HepG2 (cell line): Measurements from ENCODE around the gene TET2.

ENCODE experiments used
- ADNP ChIP-seq: sonication (generic); formaldehyde crosslinking; IDR thresholded peaks from 2 replicates; pipeline ENCODE4 v1.4.0; 2020; ENCODE audit warnings: missing genetic modification reagents
- CREB1 ChIP-seq, 2 experiments: fragments of 450-650 bp in 1 of 2; IDR thresholded peaks; 2 replicates each; pipeline ENCODE4 v1.6.1; 2016 to 2017; ENCODE audit warnings: control low read depth in 1 of 2, mild to moderate bottlenecking in 1 of 2, missing compliant biosample characterization in 1 of 2, missing genetic modification characterization in 1 of 2
- JUN ChIP-seq: sonication (generic); formaldehyde crosslinking; IDR thresholded peaks from 2 replicates; pipeline ENCODE4 v1.4.0; 2020; ENCODE audit warnings: mild to moderate bottlenecking, missing genetic modification reagents
- MYC ChIP-seq: sonication (generic); formaldehyde crosslinking; IDR thresholded peaks from 2 replicates; pipeline ENCODE4 v1.9.0; 2021; ENCODE audit warnings: missing genetic modification reagents, borderline replicate concordance
- NFATC3 ChIP-seq: sonication (generic); formaldehyde crosslinking; IDR thresholded peaks from 2 replicates; pipeline ENCODE4 v1.5.1; 2020; ENCODE audit warnings: mild to moderate bottlenecking, missing genetic modification reagents
- RAD51 ChIP-seq: fragments of 450-650 bp; IDR thresholded peaks from 2 replicates; pipeline ENCODE4 v1.6.1; 2016; ENCODE audit warnings: borderline replicate concordance
- TOE1 ChIP-seq: sonication (generic); formaldehyde crosslinking; IDR thresholded peaks from 2 replicates; pipeline ENCODE4 v1.4.0; 2020; ENCODE audit warnings: mild to moderate bottlenecking, missing genetic modification reagents
- ZBED4 ChIP-seq: sonication (generic); formaldehyde crosslinking; IDR thresholded peaks from 2 replicates; pipeline ENCODE4 v1.4.0; 2020; ENCODE audit warnings: missing genetic modification reagents, borderline replicate concordance
- TF ChIP-seq, protein P1 (sequence below): sonication (generic); formaldehyde crosslinking; conservative IDR thresholded peaks from 2 replicates; pipeline ENCODE4 v1.4.0; 2020; ENCODE audit warnings: missing genetic modification reagents

DNA sequence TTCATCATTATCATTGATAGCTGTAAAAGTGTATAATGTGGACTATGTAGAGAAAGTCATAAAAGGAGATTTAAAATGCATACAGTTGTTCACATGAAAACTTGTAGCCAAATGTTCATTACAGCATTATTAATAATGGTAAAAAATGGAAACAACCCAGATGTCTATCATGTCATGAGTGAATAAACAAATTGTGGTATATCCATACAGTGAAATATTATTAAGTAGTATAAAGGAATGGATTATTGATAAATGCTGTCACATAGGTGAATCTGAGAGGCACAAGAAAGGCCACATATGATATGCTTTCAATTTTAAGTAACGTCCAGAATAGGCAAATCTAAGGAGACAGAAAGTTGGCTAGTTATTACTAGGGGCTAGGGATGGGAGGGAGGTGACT is 7.1 kb downstream of the TET2 start:
- TF ChIP-seq MYC (no peak), NFATC3 (no peak), RAD51 (no peak), ADNP (no peak), CREB1 (IDR thresholded peaks at IDR 0.05) (no peak), CREB1 (CRISPR knock-in tag; IDR thresholded peaks at IDR 0.05) (no peak), ZBED4 (CRISPR knock-in tag) (no peak), TOE1 (CRISPR knock-in tag) (no peak), JUN (CRISPR knock-in tag) (no peak)
- TF ChIP-seq, protein P1, sequence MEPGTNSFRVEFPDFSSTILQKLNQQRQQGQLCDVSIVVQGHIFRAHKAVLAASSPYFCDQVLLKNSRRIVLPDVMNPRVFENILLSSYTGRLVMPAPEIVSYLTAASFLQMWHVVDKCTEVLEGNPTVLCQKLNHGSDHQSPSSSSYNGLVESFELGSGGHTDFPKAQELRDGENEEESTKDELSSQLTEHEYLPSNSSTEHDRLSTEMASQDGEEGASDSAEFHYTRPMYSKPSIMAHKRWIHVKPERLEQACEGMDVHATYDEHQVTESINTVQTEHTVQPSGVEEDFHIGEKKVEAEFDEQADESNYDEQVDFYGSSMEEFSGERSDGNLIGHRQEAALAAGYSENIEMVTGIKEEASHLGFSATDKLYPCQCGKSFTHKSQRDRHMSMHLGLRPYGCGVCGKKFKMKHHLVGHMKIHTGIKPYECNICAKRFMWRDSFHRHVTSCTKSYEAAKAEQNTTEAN = no peak
